Stimulated activated CD4-positive, alpha-beta T cell treated with anti-CD3 and anti-CD28 coated beads, Interleukin-2, amount 100 ng/mL, for 4 hours (primary cell): ENCODE measurements around the gene MILR1.
"Not testable (repeated sequence)": the region's sequence is repeated elsewhere in the genome, so short reads cannot be mapped to it uniquely, and the experiment has no call there.

Experiments
- DNase-seq: peaks from one replicate; pipeline ENCODE4 v3.0.0-alpha.2; 2020; ENCODE audit warnings: low read depth

MILR1 gene

DNA sequence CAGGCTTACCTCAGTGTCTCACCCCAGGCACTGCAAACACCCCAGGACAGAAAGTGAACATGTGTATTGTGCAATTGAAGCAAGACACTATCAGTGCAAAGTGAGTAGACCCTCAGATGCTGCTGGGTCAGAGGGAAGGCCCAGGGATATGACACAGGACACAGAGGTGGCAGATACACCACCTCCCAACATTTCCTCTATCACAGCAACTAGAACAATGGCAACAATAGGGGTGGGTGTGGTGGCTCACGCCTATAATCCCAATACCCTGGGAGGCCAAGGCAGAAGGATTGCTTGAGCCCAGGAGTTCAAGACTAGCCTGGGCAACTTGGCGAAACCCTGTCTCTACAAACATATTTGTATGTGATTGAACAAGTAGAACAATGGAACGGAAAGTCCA lies 22.5 kb downstream of the MILR1 start:
- no peak for DNase-seq

DNA sequence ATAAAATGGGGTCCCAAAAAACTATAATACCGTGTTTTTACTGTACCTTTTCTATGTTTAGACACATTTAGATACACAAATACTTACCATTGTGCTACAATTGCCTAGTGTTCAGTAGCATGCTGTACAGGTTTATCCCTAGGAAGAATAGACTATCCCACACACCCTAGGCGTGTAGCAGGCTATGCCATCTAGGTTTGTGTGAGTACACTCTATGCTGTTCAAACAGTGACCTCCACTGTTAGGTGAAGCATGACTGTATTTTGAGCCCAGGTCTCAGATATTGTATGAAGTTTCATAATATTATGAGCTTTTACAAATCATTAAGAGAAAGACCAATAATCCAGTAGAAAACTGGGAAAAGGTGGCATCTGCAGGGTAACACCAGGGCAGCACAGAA lies 23.6 kb downstream of the MILR1 start:
- DNase-seq: no peak

DNA sequence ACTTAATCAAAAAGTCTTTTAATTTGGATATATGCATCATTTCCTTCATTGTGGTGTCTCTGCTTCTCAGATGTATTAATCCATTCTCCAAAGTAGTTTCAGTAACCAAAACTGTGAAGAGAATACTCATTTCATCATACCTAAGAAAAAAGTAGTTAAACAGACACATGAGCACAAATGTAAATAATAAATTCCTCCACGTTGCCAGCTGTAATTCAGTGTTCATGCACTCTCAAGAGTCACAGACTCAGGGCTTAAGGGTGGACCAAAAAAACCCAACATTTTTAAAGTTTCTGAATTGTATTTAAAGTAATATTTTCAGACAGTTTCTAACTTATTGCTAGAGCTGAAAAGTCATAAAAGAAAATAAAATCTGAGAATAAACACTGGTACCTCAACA lies 28.9 kb downstream of the MILR1 start:
- DNase-seq: no peak

DNA sequence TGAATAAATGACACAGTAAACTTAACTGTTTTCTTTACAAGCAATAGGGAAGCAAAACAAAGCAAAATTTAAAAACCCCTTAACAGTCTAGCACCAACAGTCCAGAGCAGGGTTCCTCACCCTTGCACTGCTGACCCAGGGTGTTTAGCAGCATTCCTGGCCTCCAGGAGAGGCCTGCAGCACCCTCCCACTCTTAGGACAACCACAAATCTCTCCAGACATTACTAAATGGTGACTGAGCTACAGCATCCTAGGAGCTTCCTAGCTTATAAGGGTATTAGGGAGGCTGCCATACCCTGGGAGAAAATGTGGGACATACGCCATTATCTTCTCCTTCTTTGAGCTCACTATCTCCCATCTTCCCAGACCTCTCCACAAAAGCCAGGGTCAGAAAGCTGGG lies 32.0 kb downstream of the MILR1 start:
- DNase-seq: no peak

- DNase-seq: no peak
These were observed 35.5 kb downstream of the MILR1 start for GRCh38 chr17:64484380-64484779.

- no peak for DNase-seq
These were observed 39.4 kb downstream of the MILR1 start for GRCh38 chr17:64488301-64488700.

DNA sequence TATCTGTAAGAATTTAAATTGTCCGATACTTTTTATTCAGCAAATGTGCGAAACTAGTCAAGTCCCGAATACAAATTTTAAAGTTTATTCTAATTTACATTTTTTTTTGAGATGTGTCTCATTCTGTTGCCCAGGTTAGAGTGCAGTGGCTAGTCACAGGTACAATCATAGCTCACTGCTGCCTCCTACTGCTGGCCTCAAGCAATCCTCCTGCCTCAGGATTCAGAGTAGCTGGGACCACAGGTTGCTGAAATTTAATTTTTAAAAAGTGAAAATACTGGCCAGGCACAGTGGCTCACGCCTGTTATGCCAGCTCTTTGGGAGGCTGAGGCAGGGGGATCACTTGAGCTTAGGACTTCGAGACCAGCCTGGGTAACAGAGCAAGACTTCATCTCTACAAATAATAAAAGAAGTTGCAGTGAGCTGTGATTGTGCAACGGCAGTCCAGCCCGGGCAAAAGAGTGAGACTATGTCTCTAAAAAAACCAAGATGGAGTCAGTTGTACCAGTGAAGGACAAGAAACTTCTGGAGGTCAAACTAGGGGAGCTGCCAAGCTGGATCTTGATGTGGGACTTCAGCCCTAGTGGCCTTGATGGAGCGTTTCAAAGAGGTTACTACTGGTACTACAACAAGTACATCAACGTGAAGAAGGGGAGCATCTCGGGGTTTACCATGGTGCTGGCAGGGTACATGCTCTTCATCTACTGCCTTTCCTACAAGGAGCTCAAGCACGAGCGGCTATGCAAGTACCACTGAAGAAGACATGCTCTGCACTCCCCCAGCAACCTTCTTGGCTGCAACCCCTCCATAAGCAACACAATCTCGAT lies 42.3 kb downstream of the MILR1 start:
- DNase-seq: no peak

DNA sequence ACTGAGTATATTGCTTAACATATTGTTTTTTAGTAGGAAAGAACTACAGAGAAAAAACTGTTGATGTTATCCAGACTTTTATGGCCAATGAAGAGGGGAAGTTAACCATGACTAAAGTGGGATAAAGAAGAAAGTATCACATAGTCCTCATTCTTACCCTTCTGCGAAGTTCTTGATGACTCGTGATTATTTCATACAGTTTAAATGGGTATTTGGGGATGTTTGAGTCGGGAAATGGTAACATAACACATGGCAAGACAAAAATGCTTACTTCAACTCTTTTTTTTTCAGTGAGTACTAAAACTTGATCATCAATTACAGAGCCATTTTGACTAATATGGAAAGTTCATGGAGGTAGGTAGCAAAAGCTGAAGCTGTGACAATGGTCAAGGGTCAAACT lies 43.1 kb downstream of the MILR1 start:
- no peak for DNase-seq

- no peak for DNase-seq
These were observed 43.7 kb downstream of the MILR1 start for GRCh38 chr17:64492481-64493109.

DNA sequence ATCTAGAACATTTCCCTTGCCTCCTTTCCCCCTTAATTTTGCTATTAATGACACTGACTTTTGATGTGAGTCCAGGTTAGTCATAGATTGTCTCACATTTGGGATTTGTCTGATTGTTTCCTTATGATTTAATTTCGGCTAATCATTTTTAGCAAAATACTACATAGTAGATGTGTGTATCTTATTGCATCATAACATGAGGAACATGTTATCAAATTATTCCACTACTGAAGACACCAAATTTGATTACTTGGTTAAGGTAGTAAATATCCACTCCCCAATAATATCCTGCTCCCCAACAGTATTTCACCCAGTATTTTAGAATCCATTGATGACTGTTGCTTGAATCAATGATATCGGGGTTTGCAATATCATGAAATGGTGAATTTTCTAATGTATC lies 45.2 kb downstream of the MILR1 start:
- no peak for DNase-seq

DNA sequence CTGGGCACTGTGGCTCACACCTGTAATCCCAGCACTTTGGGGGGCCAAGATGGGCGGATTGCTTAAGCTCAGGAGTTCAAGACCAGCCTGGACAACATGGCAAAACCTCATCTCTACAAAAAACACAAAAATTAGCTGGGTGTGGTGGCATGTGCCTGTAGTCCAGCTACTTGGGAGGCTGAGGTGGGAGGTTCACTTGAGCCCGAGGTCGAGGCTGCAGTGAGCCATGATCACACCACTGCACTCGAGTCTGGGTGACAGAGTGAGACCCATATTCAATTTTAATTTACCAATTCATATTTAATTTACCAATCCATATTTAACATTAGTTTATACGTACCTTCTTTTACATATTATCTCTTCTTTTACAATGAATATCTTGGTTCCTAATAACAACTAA lies 46.4 kb downstream of the MILR1 start:
- not testable (repeated sequence) for DNase-seq

- no peak for DNase-seq
These were observed 47.5 kb downstream of the MILR1 start for GRCh38 chr17:64496348-64496785.

DNA sequence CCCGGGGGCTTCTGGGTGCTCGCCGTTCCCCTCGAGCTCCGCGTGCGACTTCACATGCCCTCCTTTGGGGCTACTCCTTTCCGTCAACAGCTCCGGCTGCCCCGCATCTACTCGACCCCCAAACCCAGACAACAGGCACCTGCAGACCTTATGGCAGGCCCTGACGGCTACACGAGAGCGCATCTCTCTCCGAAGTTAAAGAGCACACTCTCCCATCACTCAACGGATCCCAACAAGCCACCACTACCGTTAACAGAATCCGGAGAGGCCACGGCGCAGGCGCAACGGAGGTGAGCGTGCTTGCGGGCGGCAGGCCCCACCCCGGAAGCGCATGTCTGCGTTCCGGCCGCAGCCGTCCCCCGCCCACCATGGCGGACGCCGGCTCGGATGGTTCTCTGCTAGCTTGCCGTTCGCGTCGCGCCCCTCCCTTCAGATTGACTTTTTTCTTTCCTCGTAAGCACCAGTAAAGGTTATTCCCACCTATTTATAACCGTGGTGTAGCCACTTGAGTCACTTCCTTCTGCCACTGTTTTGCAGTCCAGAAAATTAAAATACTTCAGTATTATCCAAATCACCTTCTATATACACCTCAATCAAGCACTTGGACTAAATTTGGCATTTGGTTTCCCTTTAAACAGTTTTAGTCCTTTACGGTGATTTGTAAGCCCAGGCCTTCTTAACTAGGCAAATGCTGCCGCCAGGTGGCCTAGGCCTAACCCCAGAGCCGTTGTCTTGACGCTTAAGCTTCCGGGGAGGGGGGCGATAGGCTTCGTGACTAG lies 48.1 kb downstream of the MILR1 start, which contains the start of gene POLG2:
Gene POLG2 (minus strand): TSS at position 269 of the 779 bp plus-strand sequence. CDS start 86 bp downstream, at position 183.
- peak; percentile 89 for DNase-seq

DNA sequence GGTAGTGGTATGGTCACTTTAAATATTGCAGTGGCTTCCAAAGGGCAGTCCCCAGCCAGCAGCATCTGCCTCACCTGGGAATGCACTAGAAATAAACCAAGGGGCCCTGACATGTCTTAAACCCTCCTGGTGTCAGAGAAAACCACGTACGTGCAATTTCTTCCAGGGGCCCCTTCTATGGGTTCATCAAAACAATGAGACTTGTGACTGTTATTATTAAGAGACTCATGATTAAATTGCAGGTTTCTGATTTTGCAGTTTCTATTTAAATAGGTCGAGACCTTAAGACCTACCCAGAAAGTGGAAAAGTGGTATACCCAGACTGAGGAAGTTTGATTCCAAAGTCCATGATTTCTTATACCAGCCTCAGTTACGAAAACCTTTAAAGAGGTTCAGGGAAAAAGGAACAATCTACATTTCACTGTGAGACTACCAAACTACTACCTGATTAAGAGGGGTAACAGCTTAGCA lies 48.7 kb downstream of the MILR1 start:
- DNase-seq: no peak

- no peak for DNase-seq
These were observed 49.6 kb downstream of the MILR1 start for GRCh38 chr17:64498308-64499203.

DNA sequence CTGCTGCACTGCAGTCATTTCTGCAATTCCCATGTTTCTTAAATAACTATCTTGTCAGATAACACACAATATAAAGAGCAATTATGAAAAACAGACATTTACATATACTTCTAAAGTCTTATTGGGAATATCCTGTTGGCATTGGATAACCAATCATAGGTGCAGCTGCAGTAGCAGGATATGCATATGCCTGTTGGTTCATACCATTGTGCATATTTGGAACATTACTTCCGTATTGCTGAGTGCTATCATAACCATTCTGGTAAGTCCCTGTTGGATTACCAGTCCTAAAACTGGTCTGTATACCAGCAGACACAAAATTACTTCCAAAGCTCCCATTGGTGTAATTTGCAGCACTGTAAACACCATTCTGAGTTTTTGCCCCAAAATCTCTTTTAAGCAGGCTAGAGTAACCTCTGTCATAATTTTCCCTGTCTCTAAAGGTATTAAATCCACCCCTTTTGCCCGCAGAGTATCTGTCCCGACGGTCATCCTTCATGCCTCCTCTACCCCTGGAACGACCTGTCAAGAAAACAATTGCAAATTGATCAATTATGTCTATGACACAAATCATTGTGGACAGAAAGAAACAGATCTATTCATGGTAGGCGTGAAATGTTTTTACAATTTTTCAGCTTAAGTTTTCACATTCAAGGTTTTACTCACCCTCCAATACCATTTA lies 51.0 kb downstream of the MILR1 start:
- no peak for DNase-seq

DNA sequence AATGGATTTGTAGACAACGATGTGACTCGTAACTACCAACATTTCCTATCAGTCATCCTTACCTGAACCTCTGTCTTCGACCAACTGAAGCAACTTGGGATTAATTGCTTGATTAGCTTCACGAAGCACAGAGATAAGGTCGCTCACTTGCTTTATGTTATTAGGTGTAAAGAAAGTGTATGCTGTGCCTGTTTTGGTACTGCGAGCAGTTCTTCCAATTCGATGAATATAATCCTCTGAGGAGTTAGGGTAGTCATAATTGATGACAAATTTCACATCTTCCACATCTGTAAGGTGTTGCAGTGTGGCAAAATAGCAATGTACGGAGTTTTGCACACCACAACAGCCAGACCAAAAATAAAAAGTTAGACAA lies 51.6 kb downstream of the MILR1 start:
- no peak for DNase-seq

DNA sequence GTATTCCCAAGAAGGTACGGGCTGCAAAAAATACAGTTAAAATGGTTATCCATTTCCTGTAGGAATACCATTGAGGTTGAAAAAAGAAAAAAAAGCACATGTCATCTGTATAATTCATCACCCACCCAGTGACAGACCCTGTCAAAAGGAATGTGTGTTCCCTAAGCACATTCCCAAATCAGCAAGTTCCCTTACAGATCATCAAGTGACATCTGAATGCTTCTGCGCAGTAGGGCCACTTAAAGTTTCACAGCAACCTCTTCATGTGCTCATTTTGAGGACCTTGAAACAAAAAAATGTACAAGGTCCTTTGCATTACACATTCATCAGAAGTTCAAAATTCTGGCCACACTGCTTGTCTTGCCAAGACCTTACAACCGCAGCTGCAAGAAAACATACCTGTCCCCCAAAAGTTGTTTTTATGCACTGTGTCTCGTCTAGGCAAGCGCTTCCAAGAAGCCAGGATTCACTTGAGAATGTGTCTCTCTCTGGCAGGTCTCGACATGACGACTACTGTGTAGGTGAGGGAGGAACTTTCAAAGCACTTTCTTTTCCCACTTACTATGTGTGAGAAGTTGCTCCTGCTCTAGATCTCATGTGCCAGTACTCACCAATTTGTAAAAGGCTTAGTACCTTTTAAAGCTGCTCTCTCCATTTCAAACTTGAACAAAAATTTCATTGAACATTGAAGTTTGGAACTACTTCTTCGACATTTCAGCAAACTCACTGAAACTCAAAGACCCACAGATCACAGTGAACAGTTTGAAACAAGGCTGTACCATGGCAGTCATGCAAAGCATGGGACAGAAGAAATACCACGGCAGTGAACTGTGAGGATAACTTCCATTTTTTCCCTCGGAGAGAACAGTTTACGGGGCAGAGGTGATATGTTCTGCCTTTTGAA lies 52.2 kb downstream of the MILR1 start:
- no peak for DNase-seq

DNA sequence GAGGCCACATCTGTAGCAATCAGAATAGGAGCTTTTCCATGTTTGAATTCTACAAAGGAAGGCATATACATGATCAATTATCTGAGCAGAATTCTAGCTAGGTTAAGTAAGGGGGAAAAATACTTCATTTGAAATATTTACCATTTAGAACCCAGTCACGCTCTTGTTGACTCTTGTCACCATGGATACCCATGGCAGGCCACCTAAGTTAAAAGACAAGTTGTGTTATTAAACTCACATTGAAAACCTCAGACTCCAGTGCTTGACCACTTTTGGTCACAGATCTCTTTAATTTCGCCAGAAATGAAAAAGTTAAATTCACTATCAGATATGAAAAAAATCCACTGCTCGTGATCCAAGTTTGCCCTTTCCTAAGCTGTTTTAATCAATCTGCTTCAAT lies 53.1 kb downstream of the MILR1 start:
- DNase-seq: no peak

GRCh38 chr17:64502809-64503208 lies 53.9 kb downstream of the MILR1 start:
- no peak for DNase-seq
